MV-4-11 (cell line): ENCODE data around the gene TNNT2.
A peak's percentile ranks its signal among the peaks of the same experiment; 100 is the strongest.

ENCODE experiments used
- DNase-seq: peaks from one replicate; lab custom pipeline; 2025; lab: John Stamatoyannopoulos, UW

Gene TNNT2

DNA sequence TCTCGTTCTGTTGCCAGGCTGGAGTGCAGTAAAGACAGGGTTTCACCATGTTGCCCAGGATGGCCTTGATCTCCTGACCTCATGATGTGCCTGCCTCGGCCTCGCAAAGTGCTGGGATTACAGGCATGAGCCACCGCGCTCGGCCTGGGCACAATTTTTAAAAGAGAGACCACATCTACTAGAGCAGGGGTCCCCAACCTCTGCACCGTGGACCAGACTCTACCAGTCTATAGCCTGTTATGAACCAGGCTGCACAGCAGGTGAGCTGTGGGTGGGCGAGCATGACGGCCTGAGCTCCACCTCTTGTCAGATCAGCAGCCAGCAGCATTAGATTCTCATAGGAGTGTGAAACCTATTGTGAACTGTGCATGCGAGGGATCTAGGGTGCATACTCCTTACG, 20.8 kb downstream of the TNNT2 start:
- no peak for DNase-seq

GRCh38 chr1:201356236-201356635, 21.2 kb downstream of the TNNT2 start:
- DNase-seq, result no peak

DNA sequence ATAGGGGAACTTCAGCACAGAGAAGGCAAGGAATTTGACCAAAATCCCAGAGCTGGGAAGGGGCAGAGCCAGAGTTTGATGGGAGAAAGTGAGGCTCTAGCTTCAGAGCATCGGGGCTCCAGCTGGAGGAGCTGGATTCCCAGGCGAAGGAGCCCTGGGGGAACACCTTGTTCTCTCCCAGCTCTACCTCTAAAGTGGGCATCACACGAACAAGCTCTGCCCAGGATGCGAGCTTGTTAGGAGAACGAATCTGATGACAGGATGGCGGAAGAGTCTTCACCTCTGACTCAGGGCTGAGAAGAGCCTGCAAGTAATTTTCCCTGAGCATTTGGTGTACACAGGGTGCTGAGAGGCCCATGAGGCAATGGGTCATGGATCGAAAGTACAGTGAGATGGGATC, 22.0 kb downstream of the TNNT2 start:
- DNase-seq, result no peak

- no peak for DNase-seq
These were observed 22.6 kb downstream of the TNNT2 start for GRCh38 chr1:201354901-201355295.

- DNase-seq, result no peak
These were observed 23.2 kb downstream of the TNNT2 start for GRCh38 chr1:201354151-201354900.

DNA sequence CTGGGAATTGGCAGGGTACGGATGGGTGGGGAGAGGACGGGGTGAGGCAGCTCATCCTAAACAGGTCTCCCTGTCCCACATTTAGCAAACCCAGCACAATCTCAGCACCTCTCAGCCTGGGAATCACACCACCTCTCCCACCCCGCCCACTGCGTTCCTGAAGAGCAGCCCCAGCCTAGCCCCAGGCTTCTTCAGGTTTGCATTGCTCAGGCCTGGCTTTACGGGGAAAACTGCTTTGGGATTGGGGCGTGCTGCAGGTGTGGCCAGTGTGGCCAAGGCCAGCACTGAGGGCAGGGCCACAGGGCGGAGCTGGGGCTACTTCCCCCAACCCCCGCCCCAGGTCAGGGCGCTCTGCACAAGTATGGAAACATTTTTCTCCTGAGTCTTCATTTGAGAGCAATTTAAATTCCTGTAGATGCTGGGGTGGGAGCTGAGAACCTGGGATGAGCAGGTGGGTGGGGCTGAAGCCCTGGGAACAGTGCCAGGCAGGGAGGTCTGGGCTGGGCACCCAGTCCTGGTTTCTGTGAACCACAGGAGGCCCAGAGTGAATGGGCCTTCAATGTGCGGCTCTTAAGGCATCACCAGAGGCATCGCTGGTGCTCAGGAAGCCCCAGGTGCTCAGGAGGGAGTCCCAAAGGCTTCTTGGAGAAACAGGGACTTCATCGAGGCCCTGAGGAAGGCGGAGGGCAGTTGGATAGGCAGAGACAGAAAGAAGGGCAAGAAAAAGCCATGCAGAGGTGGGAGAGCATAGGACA, 24.1 kb downstream of the TNNT2 start:
- DNase-seq, result no peak

DNA sequence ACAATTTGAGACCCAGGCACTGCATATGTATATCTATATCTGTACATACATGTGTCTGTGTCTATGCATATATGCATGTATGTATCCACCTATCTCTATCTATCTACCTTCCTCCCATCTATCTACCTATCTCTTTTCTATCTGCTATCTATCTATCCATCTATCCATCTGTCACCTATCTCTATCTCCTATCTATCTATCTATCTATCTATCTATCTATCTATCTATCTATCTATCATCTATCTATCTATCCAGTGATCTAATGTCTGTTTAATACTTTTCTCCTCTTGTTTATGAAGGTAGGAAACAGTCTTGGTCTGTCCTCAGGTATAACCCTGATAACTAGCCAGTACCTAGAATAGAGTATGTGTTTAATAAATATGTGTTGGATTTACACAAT, 25.9 kb downstream of the TNNT2 start:
- no peak for DNase-seq

DNA sequence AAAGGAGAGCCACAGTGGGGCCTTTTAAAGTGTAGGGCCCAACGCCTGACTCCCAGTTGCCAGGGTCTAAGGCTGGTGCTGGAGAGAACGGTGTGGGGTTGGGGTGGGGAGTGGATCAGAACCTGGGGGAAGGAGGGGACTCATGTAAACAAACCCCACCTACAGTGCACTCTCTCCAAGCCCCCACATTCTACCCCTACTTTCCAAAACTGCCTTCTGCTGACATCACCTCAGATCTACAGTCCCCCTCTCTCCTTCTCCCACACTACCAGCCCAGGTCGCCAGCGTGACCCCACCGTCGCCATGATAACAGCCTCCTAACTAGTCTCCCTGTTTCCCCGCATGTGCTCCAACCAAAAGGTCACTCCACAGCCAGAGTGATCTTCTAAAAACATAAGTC, 26.6 kb downstream of the TNNT2 start:
- no peak for DNase-seq

DNA sequence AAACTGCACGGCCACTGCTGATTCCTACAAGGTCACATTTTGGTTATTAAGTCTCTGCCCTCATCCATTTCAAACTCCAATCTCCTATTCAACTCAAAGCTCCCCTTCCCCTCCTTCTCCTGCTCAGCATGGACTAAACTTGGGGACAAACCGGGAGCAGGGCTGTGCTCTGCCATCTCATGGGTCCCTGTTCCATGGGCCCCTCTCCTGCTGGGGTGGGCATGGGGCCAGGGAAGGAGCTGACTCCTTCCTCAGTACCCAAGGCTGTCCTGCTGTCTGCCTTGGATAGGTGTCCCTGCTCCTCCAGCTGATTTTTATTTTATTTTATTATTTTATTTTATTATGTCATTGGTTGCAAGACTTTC, 27.1 kb downstream of the TNNT2 start:
- no peak for DNase-seq

- DNase-seq, result no peak
These were observed 28.4 kb downstream of the TNNT2 start for GRCh38 chr1:201349092-201349491.

GRCh38 chr1:201348211-201348566, 29.3 kb downstream of the TNNT2 start:
- DNase-seq, result peak; percentile 15

GRCh38 chr1:201347498-201348210, 29.8 kb downstream of the TNNT2 start:
- no peak for DNase-seq

GRCh38 chr1:201346987-201347386, 30.5 kb downstream of the TNNT2 start:
- DNase-seq, result no peak

DNA sequence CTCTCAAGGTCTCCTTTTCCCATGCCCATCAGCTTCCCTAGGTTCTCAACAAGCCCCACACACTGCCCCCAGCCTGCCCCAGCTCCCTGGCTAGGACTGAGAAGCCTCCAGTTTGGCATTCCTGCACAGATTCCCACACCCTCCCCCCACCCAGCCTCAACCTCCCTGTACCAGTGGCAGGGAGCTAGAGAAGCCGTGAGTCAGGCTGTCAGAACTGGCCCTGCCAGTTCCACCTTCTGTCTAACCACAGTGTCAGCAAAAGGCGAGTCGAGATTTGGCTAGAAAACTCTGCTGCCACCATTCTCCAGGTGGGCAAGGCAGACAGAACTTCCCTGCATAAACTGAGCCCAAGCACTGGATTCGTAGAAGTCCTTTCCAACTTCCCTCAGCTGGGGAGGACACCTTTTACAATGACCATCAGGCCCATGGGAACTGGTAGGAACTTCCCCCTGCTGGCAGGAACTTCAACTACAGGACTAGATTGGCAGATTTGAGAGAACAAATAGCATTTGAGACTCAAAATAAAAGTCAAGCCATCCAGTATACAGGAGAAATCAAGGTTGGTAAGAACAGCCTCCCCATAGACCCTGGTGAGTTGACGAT, 31.0 kb downstream of the TNNT2 start:
- no peak for DNase-seq

GRCh38 chr1:201345081-201345355, 32.5 kb downstream of the TNNT2 start:
- DNase-seq, result no peak

DNA sequence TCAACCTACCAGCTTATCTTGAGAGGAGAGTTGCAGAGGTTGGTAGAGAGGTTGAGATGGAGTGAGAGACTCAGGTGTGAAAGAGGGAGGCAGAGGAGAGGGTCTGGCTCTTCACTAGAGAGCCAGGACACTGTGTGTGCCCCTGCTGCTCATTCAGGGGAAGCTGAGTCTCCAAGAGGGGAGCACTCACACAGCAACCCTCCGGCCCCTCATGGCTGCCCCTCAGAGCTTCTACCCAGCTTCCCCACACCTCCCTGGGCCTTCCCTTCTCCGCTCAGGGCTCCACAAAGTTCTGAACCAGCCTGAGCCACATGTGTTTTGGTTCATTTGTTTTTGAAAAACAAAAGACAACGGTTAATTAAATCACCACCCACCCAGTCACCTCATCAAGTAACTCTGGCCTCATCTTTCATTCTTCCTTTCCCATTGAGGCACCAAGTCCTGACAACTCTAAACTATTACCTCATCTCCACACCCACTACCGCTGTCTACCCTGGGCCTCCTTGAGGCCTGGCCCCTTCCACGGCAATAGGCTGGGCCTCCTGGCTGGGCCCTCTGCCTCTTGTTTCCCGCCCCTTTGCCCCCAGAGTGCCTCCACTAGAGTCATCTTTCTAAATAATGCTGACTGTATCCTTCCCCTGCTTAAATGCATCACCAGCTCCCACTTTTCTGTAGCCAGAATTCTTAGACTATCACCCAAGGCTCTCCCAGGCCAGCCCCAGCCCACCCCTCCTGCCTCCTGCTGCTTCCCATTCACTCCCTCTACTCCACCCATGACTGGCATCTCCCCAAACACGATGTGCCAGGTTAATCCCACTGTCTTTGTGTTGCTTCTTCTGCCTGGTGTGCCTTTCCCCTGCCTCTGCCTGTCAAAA, 33.0 kb downstream of the TNNT2 start:
- no peak for DNase-seq

DNA sequence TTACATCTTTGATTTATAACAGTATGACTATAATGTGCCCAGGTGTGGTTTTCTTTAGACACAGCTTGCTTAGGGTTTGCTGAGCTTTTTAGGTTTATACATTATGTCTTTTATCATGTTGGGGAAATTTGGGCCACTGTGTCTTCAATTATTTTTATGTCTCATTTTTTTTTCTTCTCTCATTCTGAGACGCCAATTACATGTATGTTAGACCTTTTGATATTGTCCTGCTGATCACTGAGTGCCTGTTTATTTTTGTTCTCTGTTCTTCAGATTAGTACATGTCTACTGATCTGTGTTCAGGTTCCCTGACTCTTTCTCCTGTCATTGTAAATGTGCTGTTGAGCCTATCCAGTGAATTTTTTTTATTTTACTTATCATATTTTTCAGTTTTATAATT, 36.1 kb downstream of the TNNT2 start:
- no peak for DNase-seq

DNA sequence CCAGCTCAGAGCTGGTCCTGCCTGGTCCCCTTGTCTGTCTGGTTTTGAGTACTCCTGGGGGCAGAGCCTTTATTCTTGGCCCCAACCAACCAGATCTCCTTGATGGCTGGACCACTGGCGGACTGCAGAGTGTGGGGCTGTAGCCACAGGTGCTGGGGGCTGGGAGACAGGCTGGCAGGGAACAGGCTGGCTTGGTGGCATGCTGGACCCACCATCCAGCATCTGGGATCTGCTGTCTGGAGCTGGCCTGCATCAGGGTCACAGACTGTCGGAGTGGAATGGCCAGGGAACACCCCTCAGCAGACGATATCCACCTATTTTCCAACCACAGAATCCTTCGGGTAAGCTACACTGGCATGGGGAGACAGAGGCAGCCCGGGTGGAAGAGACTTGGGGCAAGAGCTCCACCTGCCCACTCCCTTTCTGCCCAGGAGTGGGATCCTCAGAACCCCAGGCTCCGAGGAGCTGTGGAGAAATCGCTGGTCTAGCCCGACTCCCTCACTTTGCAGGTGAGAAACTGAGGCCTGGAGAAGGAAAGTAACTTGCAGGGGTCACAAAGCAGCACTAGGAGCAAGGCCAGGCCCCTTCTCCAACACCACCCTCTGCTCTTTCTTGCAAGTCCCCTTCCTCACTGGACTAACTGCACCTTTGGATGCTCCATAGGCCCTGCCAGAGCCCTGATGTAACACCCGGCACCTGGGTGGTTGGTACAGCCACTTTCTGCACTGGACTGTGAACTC, 40.6 kb downstream of the TNNT2 start:
- no peak for DNase-seq

- DNase-seq, result no peak
These were observed 41.6 kb downstream of the TNNT2 start for GRCh38 chr1:201335901-201336300.

DNA sequence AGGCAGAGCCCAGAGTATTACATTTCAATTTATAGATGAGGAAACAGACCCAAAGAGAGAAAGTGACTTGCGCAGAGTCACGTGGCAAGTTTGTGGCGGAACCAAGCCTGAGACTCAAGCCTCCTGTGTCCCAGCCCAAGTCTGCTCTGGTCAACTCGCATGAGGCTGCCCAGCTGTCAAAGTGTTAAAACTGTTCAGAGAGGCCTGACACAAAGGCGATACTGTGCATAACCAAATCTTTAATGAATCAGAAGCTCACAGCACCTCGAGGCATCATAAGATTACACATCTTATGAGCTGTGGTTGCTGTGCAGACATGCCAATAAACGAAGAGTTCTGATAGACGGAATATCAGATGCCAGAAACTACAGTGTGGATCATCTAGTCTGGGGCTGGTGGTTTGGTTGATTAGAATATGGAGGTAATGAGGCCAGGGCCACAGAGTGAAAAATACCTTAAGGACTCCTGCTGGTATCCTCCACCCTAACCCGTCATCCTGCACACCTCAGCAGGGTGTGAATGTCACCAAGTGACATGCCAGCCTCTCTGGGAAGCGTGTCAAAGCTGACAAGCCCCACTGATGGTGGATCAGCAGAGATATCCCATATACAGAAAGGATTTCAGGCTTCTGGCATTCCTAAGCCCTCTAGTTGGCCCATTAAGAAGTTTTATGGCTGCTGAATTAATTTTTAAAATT, 42.2 kb downstream of the TNNT2 start:
- DNase-seq, result no peak
